HG02973 (cell line): ENCODE results near the gene SCYGR6.

Experiments
- ATAC-seq: cut with Tn5 transposase; IDR thresholded peaks from one replicate; pipeline ENCODE4 v1.9.1; 2021; ENCODE audit warnings: moderate library complexity; ENCODE audit not compliant: unreplicated experiment

SCYGR6 gene

DNA sequence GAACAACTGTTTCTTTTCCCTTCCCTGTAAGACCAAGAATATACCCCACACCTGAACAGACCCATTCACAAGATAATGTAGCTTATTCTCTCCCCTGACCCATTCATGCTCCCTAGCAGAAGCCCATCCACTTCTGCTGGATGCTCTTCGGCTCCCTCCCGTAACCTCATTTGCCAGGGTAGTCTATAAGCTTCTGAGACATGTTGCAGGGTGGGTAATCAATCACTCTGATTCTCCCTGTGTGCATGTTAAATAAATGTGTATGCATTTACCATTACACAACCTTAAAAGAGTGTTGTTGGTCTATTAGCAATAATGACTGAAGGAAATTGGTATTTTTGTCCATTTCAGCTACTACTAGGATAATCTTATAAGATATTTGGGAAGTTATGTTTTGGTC, 8.1 kb downstream of the SCYGR6 start:
- no peak for ATAC-seq

DNA sequence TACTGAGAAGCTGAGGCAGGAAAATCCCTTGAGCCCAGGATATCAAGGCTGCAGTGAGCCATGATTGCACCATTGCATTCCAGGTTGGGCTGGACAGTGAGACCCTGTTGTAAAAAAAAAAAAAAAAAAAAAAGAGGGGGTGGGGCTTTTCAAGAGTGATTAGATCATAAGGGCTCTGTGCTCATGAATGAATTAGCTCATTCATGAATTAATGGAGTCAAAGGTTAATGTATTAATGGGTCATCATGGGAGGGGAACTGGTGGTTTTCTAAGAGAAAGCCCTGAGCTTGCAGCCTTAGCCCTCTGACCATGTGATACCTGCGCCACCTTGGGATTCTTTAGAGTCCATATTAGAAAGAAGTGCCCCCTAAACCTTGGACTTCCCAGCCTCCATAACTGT, 11.3 kb downstream of the SCYGR6 start:
- ATAC-seq: no peak

- no peak for ATAC-seq
These were observed 13.6 kb downstream of the SCYGR6 start for GRCh38 chr2:227710986-227711385.

DNA sequence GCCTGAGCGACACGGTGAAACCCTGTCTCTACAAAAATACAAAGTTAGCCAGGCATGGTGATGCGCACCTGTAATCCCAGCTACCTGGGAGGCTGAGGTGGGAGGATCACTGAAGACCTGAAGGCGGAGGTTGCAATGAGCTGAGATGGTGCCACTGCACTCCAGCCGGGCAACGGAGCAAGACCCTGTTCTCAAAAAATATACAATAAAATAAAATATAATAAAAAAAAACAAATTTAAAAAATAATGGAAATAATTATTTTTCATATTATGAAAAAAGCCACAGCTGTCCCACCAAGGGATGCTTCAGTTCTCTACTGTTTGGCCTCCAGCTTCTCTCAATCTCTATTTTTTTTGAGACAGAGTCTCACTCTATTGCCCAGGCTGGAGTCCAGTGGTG, 17.2 kb downstream of the SCYGR6 start:
- ATAC-seq: no peak

DNA sequence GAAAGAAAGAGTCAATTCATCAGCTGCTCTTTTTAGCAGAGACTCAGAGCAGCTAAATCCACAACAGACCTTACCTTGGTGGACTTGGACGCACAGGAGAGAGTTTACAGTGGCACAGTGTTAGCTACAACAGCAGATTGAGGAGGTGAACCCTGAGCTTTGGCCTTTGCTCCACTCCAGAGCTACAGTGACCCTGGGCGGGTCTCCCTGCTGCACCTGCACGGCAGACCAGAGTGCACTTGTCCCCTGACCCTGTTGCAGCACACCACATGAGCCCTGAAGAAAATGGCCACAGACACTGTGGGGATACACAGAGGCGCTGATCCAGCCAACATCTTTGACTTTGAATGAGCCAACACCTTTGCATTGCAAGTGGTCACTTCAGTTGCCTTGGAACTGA, 17.7 kb downstream of the SCYGR6 start:
- no peak for ATAC-seq

DNA sequence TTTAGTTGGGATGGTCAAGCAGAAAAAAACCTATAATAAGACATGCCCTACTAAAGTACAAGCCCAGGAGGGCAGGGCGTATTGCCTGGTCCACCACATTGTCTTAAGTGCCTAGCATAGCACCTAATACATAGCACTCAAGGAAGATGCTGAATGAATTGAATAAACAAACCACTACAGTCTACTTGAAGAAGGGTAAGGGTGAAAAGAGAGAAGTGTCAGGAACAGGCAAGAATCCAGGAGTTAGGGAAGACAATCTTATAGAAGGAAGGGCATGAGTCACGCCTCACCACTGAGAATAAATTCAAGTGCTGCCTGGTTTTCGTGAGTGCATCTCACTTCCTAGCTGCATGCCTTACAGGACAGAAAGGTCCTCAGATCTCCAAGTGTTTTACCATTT, 20.6 kb downstream of the SCYGR6 start:
- ATAC-seq: no peak

DNA sequence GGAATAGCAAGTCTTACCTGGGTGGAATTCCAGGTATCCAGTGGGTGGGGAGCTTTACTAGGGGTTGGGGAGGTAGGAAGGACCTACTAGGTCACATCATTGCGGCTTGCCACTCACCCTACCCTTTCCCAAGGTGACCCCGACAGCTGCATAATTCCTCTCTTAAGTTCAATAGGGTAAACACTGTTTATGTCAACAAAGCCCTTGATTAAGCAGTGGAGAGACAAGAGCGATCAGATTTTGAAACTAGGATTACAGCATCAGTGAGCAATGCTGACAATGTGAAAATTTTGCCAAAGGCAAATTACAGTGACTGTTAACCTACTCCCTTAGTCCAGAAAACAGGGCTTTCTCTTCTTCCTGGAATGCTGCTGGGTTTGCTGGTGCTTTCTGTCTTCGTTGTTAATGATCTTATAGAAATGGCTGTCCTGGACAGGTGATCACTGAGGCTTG, 21.3 kb downstream of the SCYGR6 start:
- ATAC-seq: no peak

- ATAC-seq: no peak
These were observed 23.0 kb downstream of the SCYGR6 start for GRCh38 chr2:227701556-227701955.

DNA sequence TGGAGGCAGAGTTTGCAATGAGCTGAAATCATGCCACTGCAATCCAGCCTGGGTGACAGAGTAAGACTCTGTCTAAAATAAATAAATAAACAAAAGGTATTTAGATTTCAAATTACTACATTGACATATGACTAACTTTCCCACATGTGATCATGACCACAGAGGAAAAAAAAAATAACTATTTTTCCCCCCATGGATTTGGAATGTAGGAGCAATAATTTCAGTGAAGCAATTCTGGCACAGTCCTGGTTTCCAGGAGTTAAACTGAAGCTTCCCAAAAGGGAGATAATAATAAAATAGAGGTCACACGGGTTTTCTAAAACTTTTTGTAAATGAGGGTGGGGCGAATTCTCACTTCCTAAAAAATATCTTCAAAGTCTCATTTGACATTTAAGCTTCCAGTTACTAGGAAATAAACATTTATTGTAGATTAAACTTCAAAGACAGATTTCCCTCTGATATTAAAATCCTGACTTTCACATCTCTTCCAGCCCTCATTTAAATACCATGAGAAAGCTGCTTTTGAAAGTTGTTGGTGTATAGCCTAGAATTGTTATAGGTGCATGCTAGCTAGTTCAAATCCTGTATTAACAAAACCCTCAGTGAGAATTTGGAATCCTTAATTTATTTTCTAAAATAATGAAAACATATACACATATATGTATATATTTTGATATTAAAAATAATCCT, 27.4 kb downstream of the SCYGR6 start:
- ATAC-seq: no peak

- ATAC-seq: no peak
These were observed 37.4 kb downstream of the SCYGR6 start for GRCh38 chr2:227687189-227687588.

- no peak for ATAC-seq
These were observed 40.3 kb downstream of the SCYGR6 start for GRCh38 chr2:227684258-227684657.

GRCh38 chr2:227677928-227678327, 46.6 kb downstream of the SCYGR6 start:
- ATAC-seq: no peak

- ATAC-seq: no peak
These were observed 50.1 kb downstream of the SCYGR6 start for GRCh38 chr2:227674485-227674884.
